Karpas-422 (cell line): Measurements from ENCODE around the gene TNNT3. TPM values are rescaled to one million over a fixed set of nuclear protein-coding genes. Genes with fewer than 3 reads are reported as not detected.

Experiments used
- total RNA-seq: library from RNA; depleted of rRNA; stranded (reverse); fragments of >200 nt; shearing (Covaris generic); gene quantifications from 2 replicates; pipeline ENCODE4 v1.2.3, GENCODE V29; 2014; ENCODE audit warnings: low replicate concordance; rRNA removed

The TNNT3 gene
- total RNA-seq, 1 experiment from 2014 or later, result not detected

Other genes with a start within 250 kb of the TNNT3 start
- not detected in 2 replicates for gene KRTAP5-6, start 222.5 kb upstream of the TNNT3 start, total RNA-seq
- gene IFITM10, start 169.1 kb upstream of the TNNT3 start, total RNA-seq, result not detected in 2 replicates
- gene CTSD, start 155.8 kb upstream of the TNNT3 start, total RNA-seq, result 26.1 and 52.8 TPM in 2 replicates
- 0.29 TPM in 1 of 2 replicates, not detected in the other for gene SYT8, start 84.7 kb upstream of the TNNT3 start, total RNA-seq
- 0.36 TPM in 1 of 2 replicates, not detected in the other for gene TNNI2, start 80.7 kb upstream of the TNNT3 start, total RNA-seq
- gene LSP1, start 66.6 kb upstream of the TNNT3 start, total RNA-seq, result 46.9 and 115 TPM in 2 replicates
- not detected in 2 replicates for gene PRR33, start 27.8 kb upstream of the TNNT3 start, total RNA-seq
- 76.2 and 192 TPM in 2 replicates for gene MRPL23, start 27.6 kb downstream of the TNNT3 start, total RNA-seq
- 59.7 and 65.5 TPM in 2 replicates for gene H19, start 78.1 kb downstream of the TNNT3 start, total RNA-seq
- gene IGF2, start 219.7 kb downstream of the TNNT3 start, total RNA-seq, result not detected in 2 replicates
- not detected in 2 replicates for gene INS, start 241.5 kb downstream of the TNNT3 start, total RNA-seq